ENCODE data around the gene SH3BGRL3. TPM values are rescaled to one million over a fixed set of nuclear protein-coding genes. Genes with fewer than 3 reads are reported as not detected.

SH3BGRL3 gene
- total RNA-seq, 2 donors from 2014 or later = 79.2 to 137 TPM

DNA sequence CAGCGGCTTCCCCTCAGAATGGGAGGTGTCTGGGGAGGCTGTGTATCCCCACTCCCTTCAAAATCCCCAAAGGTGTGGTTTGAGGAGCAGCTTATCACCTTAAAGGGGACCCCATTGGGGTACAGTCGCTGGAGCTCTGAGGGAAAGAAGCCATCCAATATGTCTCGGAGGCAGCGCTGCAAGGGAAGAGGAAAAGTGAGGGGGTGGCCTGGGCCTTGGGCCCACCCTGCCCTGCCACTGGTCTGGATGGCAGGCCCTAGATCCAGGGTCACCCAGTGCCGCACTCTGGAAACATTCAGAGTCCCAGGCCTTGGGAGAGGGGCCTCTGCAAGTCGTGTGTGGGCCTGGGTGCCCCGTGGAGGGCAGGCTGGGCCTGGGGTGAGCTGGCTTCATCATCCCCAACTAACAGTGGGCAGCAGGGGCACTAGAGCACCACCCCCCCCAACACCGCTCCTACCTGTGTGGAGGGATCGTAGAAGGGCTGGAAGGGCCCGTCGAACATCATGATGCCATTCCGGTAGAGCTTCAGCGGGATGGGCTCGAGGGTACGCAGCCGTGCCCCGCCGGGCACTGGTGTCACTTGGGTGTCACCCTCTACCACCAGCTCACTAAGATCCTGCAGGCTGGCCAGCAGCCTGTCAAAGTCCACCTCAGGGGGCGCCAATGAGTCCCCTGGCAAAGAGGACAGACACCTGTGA, 5.6 kb downstream of the SH3BGRL3 start:
- H3K27me3 ChIP-seq (replicated peaks; ENCODE audit: insufficient read depth) = no peaks in the 10 kb centered on the region
- ATAC-seq (ENCODE audit: insufficient number of reproducible peaks, low FRiP score, low read depth) (no peak), DNase-seq (ENCODE audit: low spot score) (no peak)
- H3K9me3 ChIP-seq = no peaks in the 10 kb centered on the region
- no peaks in the 10 kb centered on the region for H3K36me3 ChIP-seq
- no peak overlapping the region for H3K4me3 ChIP-seq
- TF ChIP-seq, protein P1, sequence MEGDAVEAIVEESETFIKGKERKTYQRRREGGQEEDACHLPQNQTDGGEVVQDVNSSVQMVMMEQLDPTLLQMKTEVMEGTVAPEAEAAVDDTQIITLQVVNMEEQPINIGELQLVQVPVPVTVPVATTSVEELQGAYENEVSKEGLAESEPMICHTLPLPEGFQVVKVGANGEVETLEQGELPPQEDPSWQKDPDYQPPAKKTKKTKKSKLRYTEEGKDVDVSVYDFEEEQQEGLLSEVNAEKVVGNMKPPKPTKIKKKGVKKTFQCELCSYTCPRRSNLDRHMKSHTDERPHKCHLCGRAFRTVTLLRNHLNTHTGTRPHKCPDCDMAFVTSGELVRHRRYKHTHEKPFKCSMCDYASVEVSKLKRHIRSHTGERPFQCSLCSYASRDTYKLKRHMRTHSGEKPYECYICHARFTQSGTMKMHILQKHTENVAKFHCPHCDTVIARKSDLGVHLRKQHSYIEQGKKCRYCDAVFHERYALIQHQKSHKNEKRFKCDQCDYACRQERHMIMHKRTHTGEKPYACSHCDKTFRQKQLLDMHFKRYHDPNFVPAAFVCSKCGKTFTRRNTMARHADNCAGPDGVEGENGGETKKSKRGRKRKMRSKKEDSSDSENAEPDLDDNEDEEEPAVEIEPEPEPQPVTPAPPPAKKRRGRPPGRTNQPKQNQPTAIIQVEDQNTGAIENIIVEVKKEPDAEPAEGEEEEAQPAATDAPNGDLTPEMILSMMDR (IDR thresholded peaks at IDR 0.05) = no peak
- peak overlapping the region; percentile 62 to 74 for H3K27ac ChIP-seq
- H3K4me1 ChIP-seq (ENCODE audit: control insufficient read depth in 1 of 2, low read depth in 2 of 2) = peaks cover 40 to 46% of the 10 kb centered on the region in 2 donors

DNA sequence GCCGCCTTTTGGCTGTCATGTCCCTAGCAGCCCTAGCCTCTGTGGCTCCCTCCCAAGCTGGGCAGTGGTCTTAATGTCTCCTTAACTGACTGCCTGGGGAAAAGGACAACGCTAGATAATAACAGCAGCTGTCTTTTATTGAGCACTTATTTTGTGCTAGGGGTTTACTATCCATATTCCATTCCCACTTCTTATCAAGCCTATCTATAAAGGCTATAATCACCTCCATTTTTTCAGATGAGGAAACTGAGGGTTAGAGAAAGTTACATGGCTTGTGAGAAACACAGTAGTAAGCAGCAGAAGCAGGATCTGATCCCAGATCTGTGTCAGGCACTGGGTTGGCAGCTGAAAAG, 6.2 kb downstream of the SH3BGRL3 start:
- no peak for ATAC-seq (ENCODE audit: insufficient number of reproducible peaks, low FRiP score, low read depth)
- no peak for DNase-seq (ENCODE audit: low spot score)
- Histone ChIP-seq H3K27me3 (replicated peaks; ENCODE audit: insufficient read depth) (no peaks in the 10 kb centered on the region), H3K9me3 (no peaks in the 10 kb centered on the region), H3K4me1 (ENCODE audit: control insufficient read depth in 1 of 2, low read depth in 2 of 2) (peaks cover 35 to 40% of the 10 kb centered on the region in 2 donors), H3K36me3 (no peaks in the 10 kb centered on the region), H3K4me3 (no peak overlapping the region), H3K27ac (no peak overlapping the region)
- TF ChIP-seq, protein P1 (IDR thresholded peaks at IDR 0.05) = no peak

DNA sequence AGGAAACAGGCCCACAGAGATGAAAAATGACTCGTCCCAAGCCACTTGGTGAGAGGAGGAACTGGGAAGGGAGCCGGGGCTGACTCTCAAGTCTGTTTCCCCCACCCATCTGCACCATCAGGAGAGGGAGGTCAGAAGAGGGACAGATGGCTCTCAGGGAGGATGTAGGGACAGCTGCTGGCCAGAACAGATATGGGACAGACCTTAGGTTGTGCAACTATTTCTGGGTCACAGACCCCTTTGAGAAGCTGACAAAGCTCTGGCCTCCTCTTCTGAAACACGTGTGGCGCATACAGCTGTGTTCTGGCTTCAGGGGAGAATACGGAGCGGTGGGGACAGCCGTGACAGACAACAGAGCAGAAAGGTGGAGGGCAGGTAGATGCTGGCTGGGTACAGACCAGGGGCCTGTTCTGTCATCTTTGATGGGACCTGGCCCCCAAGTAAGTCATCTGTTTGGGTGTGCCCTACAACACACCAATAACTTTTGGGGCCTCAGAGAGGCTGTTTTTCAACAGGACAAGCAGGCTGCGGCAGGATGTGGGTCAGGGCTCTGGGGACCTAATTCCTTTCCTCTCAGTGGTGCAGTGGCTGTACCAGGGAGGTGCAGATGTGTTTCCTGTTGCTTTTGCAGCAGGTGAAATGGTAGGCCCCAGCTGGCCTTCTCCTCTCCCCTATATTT, 7.3 kb downstream of the SH3BGRL3 start:
- DNase-seq (ENCODE audit: low spot score) = no peak
- Histone ChIP-seq H3K36me3 (no peaks in the 10 kb centered on the region), H3K27me3 (replicated peaks; ENCODE audit: insufficient read depth) (no peaks in the 10 kb centered on the region), H3K9me3 (no peaks in the 10 kb centered on the region), H3K4me3 (no peak overlapping the region), H3K4me1 (ENCODE audit: control insufficient read depth in 1 of 2, low read depth in 2 of 2) (peaks cover 25 to 29% of the 10 kb centered on the region in 2 donors), H3K27ac (peak overlapping the region in 1 of 2 donors; percentile 17)
- TF ChIP-seq, protein P1 (IDR thresholded peaks at IDR 0.05) = no peak
- ATAC-seq (ENCODE audit: insufficient number of reproducible peaks, low FRiP score, low read depth) = no peak

DNA sequence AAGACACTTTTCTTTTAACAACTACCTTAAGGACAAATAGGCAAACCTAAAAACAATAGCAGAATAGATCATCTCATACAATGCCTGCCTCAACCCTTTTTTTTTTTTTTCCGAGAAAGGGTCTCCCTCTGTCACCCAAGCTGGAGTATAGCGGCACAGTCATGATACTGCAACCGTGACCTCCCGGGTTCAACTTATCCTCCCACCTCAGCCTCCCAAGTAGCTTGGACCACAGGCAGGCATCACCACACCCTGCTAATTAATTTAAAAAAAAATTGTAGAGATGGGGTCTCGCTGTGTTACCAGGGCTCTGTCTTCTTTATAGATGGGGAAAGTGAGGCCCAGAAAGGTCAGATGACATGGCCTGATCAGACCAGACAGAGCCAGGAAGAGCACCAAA, 7.9 kb downstream of the SH3BGRL3 start:
- H3K9me3 ChIP-seq = no peaks in the 10 kb centered on the region
- H3K4me3 ChIP-seq = no peak overlapping the region
- ATAC-seq (ENCODE audit: insufficient number of reproducible peaks, low FRiP score, low read depth) (no peak), DNase-seq (ENCODE audit: low spot score) (no peak)
- H3K4me1 ChIP-seq (ENCODE audit: control insufficient read depth in 1 of 2, low read depth in 2 of 2) = peaks cover 23 to 25% of the 10 kb centered on the region in 2 donors
- H3K36me3 ChIP-seq = no peaks in the 10 kb centered on the region
- no peaks in the 10 kb centered on the region for H3K27me3 ChIP-seq (replicated peaks; ENCODE audit: insufficient read depth)
- no peak overlapping the region for H3K27ac ChIP-seq
- TF ChIP-seq, protein P1 (IDR thresholded peaks at IDR 0.05) = no peak

DNA sequence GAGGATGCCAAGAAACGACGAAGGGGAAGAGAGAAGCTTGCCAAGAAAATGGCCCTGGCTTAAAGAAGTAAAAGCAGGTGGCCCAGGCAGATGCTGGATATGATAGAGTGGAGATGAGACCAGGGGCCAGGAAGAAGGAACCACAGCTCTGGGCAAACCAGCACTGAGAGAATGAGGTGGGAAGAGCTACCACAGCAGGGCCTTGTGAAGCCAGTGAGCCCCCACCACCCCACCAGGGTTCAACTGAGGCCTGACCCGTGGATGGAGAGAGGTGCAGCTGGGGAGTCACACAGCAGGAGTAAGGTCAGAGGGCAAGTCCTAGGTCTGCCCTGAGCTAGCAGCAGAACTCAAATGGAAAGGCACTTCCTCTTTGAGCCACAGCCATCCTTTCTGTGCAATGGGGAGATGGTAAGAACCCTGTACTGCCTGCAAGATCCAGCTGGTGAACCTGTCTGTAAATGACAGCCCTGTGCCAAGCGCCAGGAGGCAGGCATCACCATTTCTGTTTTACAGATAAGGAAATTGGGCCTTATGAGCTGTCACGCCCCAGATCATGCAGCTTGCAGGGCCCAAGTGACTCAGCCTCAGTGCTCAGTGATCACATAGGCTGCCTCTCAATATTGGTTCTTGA, 8.5 kb downstream of the SH3BGRL3 start:
- TF ChIP-seq, protein P1 (IDR thresholded peaks at IDR 0.05) = no peak
- no peak for ATAC-seq (ENCODE audit: insufficient number of reproducible peaks, low FRiP score, low read depth)
- H3K27me3 ChIP-seq (replicated peaks; ENCODE audit: insufficient read depth) = no peaks in the 10 kb centered on the region
- H3K36me3 ChIP-seq = no peaks in the 10 kb centered on the region
- H3K4me3 ChIP-seq = no peak overlapping the region
- no peak overlapping the region for H3K27ac ChIP-seq
- no peaks in the 10 kb centered on the region for H3K9me3 ChIP-seq
- DNase-seq (ENCODE audit: low spot score) = no peak
- H3K4me1 ChIP-seq (ENCODE audit: control insufficient read depth in 1 of 2, low read depth in 2 of 2) = peaks cover 23 to 25% of the 10 kb centered on the region in 2 donors

Data from thoracic aorta (tissue), 2 donors.